ENCODE data around the gene CLCF1.
A peak's percentile ranks its signal among the peaks of the same experiment; 100 is the strongest.

Gene CLCF1

DNA sequence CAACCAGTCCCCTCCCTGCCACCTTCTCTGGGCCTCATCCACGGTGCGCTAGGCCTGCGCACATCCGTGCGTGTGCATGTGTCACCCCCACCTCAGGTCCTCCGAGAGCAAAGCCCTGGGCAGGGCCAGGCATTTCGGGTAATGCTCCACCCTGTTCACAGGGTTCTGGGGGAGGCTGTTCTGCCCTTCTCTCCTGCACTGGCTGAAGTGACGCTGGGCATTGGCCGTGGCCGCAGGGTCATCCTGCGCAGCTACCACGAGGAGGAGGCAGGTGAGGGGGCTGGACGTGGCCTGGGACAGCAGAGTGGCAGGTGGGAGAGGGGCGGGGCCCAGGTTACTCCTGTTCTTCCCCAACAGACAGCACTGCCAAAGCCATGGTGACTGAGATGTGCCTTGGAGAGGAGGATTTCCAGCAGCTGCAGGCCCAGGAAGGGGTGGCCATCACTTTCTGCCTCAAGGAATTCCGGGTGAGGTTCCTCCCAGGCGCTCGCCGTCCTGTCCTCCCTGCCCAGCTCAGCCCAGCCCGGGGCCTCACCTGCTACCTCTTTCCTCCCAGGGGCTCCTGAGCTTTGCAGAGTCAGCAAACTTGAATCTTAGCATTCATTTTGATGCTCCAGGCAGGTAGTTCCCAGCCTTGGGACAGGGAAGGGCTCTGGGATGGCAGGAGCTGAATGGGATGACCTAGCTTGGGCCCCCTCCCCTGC is 22.3 kb upstream of the CLCF1 start:
- DNase-seq: no peak

DNA sequence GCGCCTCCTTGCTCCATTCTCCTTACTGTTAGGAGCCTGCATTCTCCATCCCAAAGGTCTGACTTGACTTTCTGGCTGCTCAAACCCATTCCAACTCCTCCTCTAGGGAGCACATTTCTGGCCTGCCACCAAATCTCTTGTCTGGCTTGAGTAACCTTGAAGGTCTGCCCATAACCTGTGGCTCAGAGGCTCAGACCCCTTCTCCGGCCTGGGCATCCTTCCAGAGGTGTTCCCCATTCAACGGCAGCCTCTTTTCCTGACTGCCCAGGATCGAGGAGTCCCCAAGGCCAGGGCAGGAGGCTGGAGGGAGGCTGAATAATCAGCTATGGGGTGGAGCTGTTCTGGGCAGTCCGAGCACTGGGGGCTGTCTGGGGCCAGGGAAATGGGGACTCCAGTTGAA is 20.6 kb upstream of the CLCF1 start:
- no peak for DNase-seq

DNA sequence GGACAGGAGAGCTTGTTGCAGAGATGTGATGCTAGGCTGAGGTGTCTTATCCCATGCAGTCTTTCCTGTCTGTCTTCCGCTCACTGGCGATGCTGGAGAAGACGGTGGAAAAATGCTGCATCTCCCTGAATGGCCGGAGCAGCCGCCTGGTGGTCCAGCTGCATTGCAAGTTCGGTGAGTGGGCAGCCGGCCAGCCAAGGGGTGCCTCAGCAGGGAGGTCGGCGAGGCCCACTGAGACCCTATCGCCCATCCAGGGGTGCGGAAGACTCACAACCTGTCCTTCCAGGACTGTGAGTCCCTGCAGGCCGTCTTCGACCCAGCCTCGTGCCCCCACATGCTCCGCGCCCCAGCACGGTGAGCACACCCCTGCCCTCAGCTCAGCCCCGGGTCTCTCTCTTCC is 20.0 kb upstream of the CLCF1 start:
- DNase-seq: no peak

DNA sequence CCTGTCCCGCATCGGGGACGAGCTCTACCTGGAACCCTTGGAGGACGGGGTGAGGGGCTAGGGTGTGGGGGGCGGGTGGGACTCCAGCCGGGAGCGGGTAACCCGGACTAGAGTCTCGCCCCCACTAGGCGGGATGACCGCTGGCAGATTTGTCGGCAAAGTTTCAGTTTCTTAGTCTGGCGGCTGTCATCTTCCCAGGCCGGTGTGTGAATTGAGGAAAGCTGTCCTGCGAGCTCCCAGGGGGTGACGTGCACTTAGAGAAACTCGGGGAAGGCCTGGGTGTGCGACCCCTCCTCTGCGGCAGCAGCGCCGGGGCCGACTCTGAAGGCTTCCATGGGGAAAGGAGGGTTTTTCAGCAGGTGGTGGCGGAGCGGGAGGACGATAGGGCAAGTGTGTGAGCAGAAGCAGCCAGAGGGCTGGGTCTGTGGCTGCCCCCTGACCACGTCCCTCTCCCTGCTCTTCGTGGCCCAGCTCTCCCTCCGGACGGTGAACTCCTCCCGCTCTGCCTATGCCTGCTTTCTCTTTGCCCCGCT is 18.9 kb upstream of the CLCF1 start:
- no peak for DNase-seq

- peak; percentile 95 for DNase-seq
These were observed 18.1 kb upstream of the CLCF1 start, which contains the start of gene RAD9A for GRCh38 chr11:67391304-67392182. RAD9A (plus strand) TSS chr11:67391986; CDS start chr11:67392045, 59 bp downstream.

GRCh38 chr11:67390947-67391303 is 17.5 kb upstream of the CLCF1 start:
- DNase-seq: no peak

GRCh38 chr11:67389477-67389876 is 16.1 kb upstream of the CLCF1 start:
- peak; percentile 72 for DNase-seq

- no peak for DNase-seq
These were observed 14.1 kb upstream of the CLCF1 start for GRCh38 chr11:67387518-67387917.

GRCh38 chr11:67387069-67387468 is 13.7 kb upstream of the CLCF1 start:
- no peak for DNase-seq

DNA sequence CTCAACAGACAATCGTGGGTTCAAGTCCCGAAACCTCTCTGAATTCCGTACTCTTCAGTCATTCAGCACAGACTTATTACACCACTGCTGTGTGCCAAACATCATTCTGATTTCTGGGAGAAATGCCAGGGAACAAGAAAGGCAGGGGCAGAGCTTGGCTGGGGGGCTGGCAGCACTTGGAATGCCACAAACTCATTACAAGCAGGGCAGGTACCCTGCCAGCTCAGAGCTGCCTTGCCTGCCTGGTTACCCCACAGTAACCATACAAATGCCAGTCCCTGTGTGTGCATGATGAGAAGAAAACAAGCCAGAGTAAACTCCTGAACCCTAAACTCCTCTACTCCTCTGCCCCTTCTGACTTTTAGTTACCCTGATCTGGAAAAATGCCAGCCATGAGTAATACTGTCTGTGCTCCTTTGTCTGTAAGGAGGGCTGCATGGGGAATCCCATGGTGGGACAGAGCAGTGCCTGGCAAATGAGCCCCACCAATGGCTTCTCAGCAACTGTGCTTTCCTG is 11.5 kb upstream of the CLCF1 start:
- no peak for DNase-seq

DNA sequence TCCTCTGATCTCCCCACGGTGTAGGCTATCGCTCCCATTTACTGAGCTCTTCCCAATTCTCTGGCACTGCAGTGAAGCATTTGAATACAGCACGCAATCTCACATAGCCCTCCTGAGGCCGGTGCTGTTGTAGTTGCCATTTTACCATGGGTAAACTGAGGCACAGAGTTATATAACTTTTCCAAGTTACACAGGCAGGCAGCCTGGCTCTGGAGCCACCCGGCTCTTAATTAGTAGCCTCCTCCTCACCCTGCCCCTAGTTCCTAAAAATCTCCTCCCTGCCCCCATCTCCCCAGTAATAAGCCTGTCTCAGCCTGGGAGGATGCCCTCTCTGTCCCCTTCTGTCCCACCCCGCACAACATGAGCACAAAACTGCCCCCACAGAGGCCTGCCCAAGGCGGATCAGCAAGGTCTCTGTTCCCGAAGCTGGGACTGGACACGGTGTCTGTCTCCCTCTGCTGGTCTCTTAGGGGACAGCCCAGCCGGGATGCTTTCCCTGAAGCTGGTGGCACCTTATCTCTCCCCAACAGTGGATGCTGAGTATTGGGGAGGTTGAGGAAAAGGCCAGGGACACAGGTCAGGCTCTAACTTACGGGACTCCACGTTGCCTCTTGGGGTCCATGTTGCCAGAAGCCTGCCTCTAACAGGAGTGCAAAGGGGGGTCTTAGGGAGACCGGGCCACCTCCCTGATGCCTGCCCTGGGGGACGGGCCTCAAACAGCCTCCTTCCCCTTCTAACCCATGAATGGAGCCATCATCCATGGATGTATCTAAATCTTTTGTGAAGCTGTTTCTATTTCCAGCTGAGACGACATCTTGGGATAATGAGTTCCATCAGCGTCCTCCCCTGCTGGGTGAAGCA is 9.1 kb upstream of the CLCF1 start:
- peak; percentile 89 for DNase-seq

- no peak for DNase-seq
These were observed 8.0 kb upstream of the CLCF1 start for GRCh38 chr11:67381244-67381972.

GRCh38 chr11:67379061-67380058 is 6.0 kb upstream of the CLCF1 start:
- no peak for DNase-seq

DNA sequence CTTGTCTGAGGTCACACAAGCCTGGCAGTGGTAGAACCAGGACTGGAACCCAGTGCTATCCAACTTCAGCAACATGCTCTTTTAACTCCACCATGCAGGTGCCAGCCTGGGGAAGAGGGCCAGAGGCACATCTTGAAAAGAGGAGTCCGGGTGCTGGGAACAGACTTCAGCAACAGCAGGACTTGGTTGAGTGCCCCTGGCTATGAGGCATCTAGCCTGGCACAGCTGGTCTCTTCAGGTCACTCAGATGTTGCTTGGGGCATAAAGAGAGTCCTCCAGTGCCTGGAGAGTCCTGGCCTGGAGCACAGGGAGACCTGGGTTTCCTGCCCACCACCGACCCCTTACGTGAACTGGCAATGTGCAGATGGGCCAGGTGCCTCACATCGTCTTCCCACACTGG is 5.1 kb upstream of the CLCF1 start:
- no peak for DNase-seq

- DNase-seq: no peak
These were observed 3.7 kb upstream of the CLCF1 start for GRCh38 chr11:67376873-67377808.

GRCh38 chr11:67376063-67376820 is 2.8 kb upstream of the CLCF1 start:
- no peak for DNase-seq

DNA sequence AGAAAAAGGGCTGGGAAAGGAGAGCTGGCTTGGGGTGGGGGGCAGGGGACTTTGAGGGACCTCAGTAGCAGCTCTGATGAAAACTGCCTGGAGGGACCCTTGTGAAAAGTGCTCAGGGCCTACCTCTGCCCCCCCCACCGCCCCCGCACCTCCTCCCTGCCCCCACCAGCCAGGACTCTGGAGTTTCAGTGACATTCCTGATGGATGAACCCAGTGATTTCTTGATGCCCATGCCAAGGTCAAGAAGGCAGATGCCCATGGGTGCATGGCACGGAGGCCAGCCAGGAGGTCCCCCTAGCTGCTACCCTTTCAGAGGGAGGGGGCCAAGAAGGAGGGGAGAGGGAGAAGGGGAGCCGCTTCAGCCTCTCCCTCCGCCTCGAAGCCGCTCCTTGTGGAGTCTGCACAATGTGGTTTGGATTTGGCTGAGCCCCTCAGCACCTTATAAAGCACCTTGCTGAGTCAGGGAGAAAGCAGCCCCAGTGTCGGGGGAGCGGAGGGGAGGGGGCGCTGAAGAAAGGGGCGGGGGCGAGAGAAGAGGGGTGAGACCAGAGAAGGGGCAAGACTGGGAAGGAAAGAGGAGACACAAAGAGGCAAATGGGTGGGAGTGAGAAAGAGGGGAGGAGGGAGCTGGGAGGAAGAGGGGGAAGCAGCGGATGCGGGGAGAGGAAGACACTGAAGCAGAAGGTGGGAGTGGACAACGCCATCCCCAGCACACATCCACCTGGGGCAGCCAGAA is 2.1 kb upstream of the CLCF1 start:
- no peak for DNase-seq

Data from activated CD4-positive, alpha-beta T cell treated with anti-CD3 and anti-CD28 coated beads for 48 hours (primary cell).